Thymus (tissue), 11 donors: ENCODE measurements around the gene FBXW8. TPM values are rescaled to one million over a fixed set of nuclear protein-coding genes. Genes with fewer than 3 reads are reported as not detected.

ENCODE experiments used
- DNase-seq, 9 donors: peaks; one replicate each; pipeline ENCODE4 v3.0.0-alpha.2; 2013; ENCODE audit warnings: low spot score in 9 of 9, low read depth in 6 of 9, missing footprints in 1 of 9
- H3K27ac ChIP-seq, 2 donors: one replicate each; pipeline ENCODE4 v1.5.1; 2013; ENCODE audit warnings: control low read depth in 1 of 2, low read depth in 1 of 2, low read length in 1 of 2, mild to moderate bottlenecking in 1 of 2, moderate library complexity in 1 of 2
- H3K27me3 ChIP-seq, 2 donors: one replicate each; pipeline ENCODE4 v1.5.1; 2013; ENCODE audit warnings: low read length in 1 of 2; ENCODE audit not compliant: control insufficient read depth in 2 of 2, insufficient read depth in 1 of 2
- H3K36me3 ChIP-seq, 2 donors: one replicate each; pipeline ENCODE4 v1.5.1; 2013; ENCODE audit warnings: low read length in 1 of 2, mild to moderate bottlenecking in 1 of 2, moderate library complexity in 1 of 2; ENCODE audit not compliant: control insufficient read depth in 2 of 2, insufficient read depth in 2 of 2
- H3K4me1 ChIP-seq, 2 donors: one replicate each; pipeline ENCODE4 v1.5.1; 2013; ENCODE audit warnings: low read length in 2 of 2; ENCODE audit not compliant: control insufficient read depth in 2 of 2, insufficient read depth in 2 of 2
- H3K4me3 ChIP-seq, 2 donors: one replicate each; pipeline ENCODE4 v1.5.1; 2013; ENCODE audit warnings: low read length in 2 of 2, control low read depth in 1 of 2, mild to moderate bottlenecking in 1 of 2
- H3K9me3 ChIP-seq, 2 donors: one replicate each; pipeline ENCODE4 v1.5.1; 2013; ENCODE audit warnings: low read length in 1 of 2, mild to moderate bottlenecking in 1 of 2; ENCODE audit not compliant: control insufficient read depth in 2 of 2, insufficient read depth in 1 of 2
- WGBS: extraction: QIAGEN DNeasy Blood & Tissue Kit; methylation state at CpG from one replicate; pipeline ENCODE4 v1.1.7; 2013; 5-methylcytosine and 5-hydroxymethylcytosine counted together
- polyA plus RNA-seq: library from polyadenylated mRNA; stranded (reverse); fragments of 200-250 nt; gene quantifications from one replicate; pipeline ENCODE4 v1.2.3, GENCODE V29; 2013
- total RNA-seq: library from RNA; stranded (reverse); fragments of 120-200 nt; gene quantifications from one replicate; pipeline ENCODE4 v1.2.4, GENCODE V29; 2013
- donor health status: healthy.

FBXW8 gene
- total and polyA plus RNA-seq, 2 donors: 4.5 to 6.0 TPM

DNA sequence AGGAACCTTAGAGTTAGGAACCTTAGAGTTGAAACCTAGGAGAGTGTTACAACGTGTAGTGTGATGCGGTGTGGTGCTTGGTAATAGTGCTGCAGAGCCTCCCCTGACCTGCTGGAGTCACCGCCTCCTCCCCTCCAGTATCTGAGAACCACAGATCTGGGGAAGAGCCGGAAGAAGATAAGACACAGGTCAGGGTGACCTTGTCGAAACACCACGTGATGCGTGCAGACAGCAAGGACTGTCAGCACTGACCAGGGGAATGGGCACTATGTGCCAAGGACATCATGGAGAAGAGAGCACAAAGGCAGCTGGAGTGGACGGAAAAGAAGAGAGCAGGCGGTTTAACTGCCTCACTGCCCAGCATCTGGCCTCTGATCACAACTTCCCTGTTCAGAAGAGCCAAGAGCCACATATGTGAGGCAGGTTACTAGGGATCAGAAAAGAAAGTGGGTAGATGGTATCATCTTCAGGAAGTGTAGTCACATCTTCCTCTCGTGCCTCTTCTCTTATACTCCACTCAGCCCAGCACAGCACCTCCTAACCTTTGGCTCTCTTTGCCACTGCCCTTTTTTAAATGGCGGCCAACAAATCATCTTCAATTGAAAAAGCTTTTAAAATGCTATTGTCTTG lies 94.8 kb downstream of the FBXW8 start:
- no peaks in the 10 kb centered on the region for H3K9me3 ChIP-seq
- no peak overlapping the region for H3K27ac ChIP-seq
- H3K27me3 ChIP-seq: no peaks in the 10 kb centered on the region
- no peak for DNase-seq
- no peak overlapping the region for H3K4me3 ChIP-seq
- H3K4me1 ChIP-seq: peaks cover 0 to 3% of the 10 kb centered on the region in 2 donors
- 92% methylated on average over 11 of the region's 11 CpGs for whole genome bisulfite sequencing
- H3K36me3 ChIP-seq: peaks cover 4 to 17% of the 10 kb centered on the region in 2 donors

DNA sequence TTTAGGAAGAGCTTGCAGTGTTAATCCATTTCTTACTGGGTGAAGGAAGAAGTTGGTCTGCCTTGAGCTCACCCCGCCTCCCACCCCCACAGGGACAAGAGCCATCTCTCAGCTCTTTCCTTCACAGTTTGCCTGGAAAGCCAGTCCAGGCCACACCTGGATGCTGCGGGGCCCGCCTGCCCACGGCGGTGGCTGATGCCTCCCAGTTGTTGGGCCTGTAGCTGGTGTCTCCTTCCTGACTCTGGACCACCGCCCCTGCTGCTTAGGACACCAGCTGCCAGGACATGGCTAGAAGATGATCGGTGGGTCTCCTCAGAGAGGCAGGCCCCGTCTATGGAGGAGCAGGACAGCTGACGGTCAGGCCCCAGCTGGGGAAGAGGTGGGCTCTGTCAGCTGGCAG lies 95.6 kb downstream of the FBXW8 start:
- WGBS: 97% methylated on average over 9 of the region's 9 CpGs
- no peak for DNase-seq
- Histone ChIP-seq H3K4me1 (peaks cover 0 to 3% of the 10 kb centered on the region in 2 donors), H3K4me3 (no peak overlapping the region), H3K27me3 (no peaks in the 10 kb centered on the region), H3K36me3 (peaks cover 4 to 20% of the 10 kb centered on the region in 2 donors), H3K27ac (no peak overlapping the region), H3K9me3 (no peaks in the 10 kb centered on the region)

DNA sequence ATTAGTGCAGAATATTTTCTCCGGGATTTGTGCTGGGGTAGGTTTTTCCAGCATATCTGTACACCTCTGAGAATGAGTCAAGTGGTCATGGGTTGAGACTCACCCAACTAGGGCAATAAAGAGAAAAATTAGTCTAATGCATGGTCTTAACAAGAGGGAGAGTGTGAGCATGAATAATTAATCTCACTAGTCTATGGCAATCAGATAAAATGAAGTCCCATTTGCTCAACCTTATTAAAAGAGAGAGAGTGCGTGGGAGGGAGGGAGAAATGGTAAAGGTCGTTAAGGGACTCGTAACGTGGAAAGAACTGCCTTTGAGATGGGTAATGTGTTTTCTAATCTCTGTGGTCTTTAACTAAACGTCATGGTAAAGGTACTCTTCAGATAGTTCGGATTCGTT lies 96.8 kb downstream of the FBXW8 start:
- 94% methylated on average over 8 of the region's 8 CpGs for WGBS
- peaks cover 4 to 21% of the 10 kb centered on the region in 2 donors for H3K36me3 ChIP-seq
- DNase-seq: no peak

DNA sequence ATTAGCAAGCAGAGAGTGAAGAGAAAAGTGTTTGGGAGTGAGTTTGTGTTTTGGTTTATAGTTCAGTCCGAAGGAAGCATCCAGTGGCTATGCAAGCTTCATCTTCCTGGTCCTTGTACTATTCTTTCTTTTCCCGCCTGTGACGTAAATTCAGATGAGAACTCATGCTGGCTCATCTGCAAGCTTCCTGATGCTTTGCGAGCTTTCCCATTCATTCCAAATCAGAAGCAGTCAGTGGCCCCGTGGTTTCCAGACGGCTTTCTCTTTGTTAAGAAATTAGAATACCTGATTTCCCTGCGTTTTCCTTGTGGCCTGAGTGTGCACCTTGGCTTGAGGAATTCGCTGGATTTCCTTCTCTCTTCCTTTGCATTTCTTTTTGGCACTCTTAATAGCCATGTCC lies 99.0 kb downstream of the FBXW8 start:
- Histone ChIP-seq H3K27ac (no peak overlapping the region), H3K9me3 (peaks cover 0 to 5% of the 10 kb centered on the region in 2 donors), H3K27me3 (no peaks in the 10 kb centered on the region), H3K4me3 (no peak overlapping the region), H3K36me3 (peaks cover 8 to 18% of the 10 kb centered on the region in 2 donors), H3K4me1 (peaks cover 0 to 3% of the 10 kb centered on the region in 2 donors)
- no peak for DNase-seq
- 97% methylated on average over 8 of the region's 8 CpGs for WGBS

More for the DNA sequence above, 96.8 kb downstream of the FBXW8 start:
- Histone ChIP-seq H3K4me3 (no peak overlapping the region), H3K9me3 (no peaks in the 10 kb centered on the region), H3K27me3 (no peaks in the 10 kb centered on the region), H3K4me1 (peaks cover 0 to 3% of the 10 kb centered on the region in 2 donors), H3K27ac (no peak overlapping the region)

DNA sequence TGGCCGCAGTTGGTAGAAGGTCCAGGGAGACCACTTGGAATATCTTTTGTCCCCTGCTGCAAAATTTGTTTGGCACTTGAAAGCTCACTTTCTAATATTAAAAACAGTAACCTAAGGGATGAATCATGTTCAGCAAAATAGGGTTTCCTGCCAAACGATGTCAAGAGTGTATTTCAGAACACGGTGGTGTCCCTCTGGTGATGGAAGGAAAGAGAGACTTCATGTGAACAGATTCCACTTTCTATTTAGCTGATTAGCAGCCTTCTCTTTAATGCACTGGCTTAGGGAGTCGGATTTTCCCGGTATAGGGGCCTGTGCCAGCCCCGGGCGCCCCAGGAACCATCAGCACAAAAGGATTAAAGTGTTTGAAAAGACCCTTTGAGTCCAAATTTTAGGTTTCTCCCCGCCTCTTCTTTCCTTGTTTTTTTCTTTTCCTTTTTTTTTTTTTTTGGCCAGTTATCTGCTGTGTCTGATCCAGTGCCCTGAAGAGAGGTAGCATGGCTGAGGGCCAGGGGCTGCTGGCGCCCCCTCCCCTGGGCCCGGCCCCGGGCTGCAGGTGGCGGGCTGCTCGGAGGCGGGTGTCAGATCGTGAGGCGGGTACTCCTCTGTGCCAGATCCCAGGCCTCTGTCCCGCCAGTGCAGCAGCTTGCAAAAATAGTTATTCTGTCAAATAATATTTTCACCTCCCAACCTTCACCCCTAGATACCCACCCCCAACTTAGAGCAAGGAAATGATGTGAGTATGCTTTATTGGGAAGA lies 100.1 kb downstream of the FBXW8 start:
- WGBS: 97% methylated on average over 17 of the region's 17 CpGs
- peaks cover 0 to 10% of the 10 kb centered on the region in 2 donors for H3K9me3 ChIP-seq
- no peaks in the 10 kb centered on the region for H3K27me3 ChIP-seq
- peaks cover 14 to 20% of the 10 kb centered on the region in 2 donors for H3K36me3 ChIP-seq
- no peaks in the 10 kb centered on the region for H3K4me1 ChIP-seq
- no peak overlapping the region for H3K4me3 ChIP-seq
- H3K27ac ChIP-seq: no peak overlapping the region
- DNase-seq: no peak

DNA sequence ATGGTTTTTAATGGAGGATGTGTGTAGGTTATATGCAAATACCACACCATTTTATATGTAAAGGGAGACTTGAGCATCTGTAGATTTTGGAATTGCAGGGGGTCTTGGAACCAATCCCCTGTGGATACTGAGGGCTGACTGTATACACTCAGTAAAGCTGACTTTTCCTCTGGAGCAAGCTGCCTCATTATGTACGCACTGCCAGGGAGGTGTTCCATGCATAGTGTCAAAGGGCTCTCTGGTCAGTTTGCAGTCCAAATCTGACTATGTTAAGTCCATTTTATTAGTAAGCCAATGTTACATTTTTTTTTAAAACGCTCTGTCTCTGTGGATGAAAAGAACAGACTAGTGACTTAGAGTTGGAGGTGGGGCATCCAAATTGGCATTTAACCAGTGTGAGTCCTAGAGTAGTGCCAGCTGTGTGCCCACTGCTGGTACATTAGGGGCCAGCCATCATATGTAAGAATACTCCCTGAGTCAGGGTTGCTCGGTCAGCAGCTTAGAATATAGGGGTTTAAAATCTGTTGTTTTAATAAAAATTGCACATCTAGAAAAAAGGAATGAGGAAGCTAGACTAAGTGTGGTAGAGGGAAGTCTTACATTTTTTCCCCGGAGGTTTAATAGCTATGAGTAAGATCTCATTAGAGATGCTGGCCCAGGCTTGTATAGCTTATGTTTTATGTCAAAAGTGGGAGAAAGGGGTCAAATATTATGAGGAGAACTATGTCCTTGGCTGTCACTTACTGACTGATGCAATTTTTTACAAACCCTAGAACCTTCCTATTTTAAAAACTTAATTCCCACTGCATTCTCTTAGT lies 101.4 kb downstream of the FBXW8 start:
- 93% methylated on average over 4 of the region's 4 CpGs for WGBS
- H3K9me3 ChIP-seq: peaks cover 0 to 10% of the 10 kb centered on the region in 2 donors
- H3K4me1 ChIP-seq: no peaks in the 10 kb centered on the region
- peaks cover 14 to 20% of the 10 kb centered on the region in 2 donors for H3K36me3 ChIP-seq
- H3K27ac ChIP-seq: no peak overlapping the region
- H3K27me3 ChIP-seq: no peaks in the 10 kb centered on the region
- no peak for DNase-seq
- no peak overlapping the region for H3K4me3 ChIP-seq

DNA sequence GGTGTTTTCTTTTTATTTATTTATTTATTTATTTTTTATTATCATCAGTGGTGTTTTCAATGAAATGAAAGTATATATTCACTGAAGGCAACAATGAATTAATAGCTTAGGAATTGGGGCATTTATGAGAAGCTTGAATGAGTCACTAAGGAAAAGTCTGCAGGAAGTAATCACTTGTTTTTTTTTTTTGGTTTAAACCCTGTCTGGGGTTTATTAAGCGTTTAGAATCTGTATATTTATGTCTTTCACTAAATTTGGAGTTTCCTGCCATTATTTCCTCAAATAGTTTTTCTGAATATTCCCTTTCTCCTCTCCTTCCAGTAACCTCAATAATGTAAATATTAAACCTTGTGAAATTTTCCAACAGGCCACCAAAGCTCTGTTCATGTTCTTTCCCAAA lies 103.0 kb downstream of the FBXW8 start:
- WGBS: 76% methylated on average over 1 of the region's 1 CpG
- Histone ChIP-seq H3K27ac (no peak overlapping the region), H3K36me3 (peaks cover 14 to 20% of the 10 kb centered on the region in 2 donors), H3K27me3 (no peaks in the 10 kb centered on the region), H3K4me1 (no peaks in the 10 kb centered on the region), H3K4me3 (no peak overlapping the region), H3K9me3 (peaks cover 0 to 10% of the 10 kb centered on the region in 2 donors)
- DNase-seq: no peak

DNA sequence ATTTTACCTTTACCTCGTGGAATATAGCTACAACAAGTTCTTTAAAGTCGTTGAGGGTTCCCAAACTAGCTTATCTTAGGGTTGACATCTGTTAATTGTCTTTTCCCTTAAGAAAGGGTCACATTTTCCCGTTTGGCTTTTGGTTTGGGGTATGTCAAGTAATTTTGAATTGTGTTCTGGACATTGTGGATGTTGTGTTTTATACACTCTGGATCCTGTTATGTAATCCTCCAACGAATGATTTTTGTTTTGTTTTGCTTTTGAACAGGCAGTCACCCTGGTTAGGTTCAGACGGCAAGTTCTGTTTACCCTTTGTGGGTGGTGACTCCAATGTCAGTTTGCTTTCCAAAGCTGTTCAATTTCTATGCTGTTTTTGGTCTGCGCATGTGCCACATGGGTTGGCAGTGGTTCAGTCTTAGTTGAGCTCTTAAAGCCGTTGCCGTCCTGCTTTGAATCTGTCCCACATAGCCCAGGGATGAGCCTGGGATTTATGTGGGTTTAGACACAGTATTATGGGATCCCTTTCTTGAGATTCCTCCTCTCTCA lies 103.7 kb downstream of the FBXW8 start:
- Histone ChIP-seq H3K4me3 (no peak overlapping the region), H3K27ac (no peak overlapping the region), H3K27me3 (no peaks in the 10 kb centered on the region), H3K9me3 (peaks cover 0 to 10% of the 10 kb centered on the region in 2 donors), H3K36me3 (peaks cover 14 to 20% of the 10 kb centered on the region in 2 donors), H3K4me1 (no peaks in the 10 kb centered on the region)
- DNase-seq: no peak
- WGBS: 88% methylated on average over 8 of the region's 8 CpGs
